HG02678 (cell line): ENCODE results near the gene NBPF3.

ENCODE experiments used
- ATAC-seq: cut with Tn5 transposase; IDR thresholded peaks from one replicate; pipeline ENCODE4 v1.9.1; 2021; ENCODE audit warnings: mild to moderate bottlenecking, moderate library complexity; ENCODE audit not compliant: unreplicated experiment

The NBPF3 gene

DNA sequence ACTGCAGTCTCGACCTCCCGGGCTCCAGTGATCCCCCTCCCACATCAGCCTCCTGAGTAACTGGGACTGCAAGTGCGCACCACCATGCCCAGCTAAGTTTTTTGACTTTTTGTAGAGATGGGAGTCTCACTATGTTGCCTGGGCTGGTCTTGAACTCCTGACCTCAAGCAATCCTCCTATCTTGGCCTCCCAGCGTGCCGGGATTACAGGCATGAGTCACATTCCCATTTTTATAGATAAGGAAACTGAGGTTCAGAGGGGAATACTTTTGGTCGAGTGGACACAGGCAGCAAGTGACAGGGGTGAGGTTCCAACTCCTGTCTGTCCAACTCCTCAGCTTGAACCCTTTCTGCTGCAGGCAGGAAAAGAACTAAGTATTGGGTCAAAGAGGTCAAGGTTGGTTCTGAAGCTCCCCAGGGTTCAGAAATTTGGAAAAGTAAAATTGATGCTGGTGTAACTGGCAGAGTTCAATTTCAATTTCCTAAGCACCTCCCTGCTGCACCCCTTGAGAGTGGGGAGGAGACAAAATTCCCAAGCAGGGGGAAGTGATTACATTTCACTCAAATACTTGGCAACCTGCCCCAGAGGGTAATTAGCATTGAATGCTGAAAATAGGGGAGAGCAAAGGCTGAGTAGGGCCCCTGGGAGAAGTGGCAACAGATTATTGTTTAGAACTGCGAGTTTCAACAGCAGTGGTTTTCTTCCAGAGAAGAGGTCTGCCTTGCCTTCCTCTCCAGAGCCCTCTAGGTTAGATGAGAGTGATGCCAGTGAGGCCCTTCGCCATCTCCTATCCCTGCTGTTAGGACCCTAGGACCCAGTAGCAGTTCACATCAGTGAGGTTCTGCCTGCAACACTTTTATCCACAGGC, 51.8 kb downstream of the NBPF3 start:
- no peak for ATAC-seq

DNA sequence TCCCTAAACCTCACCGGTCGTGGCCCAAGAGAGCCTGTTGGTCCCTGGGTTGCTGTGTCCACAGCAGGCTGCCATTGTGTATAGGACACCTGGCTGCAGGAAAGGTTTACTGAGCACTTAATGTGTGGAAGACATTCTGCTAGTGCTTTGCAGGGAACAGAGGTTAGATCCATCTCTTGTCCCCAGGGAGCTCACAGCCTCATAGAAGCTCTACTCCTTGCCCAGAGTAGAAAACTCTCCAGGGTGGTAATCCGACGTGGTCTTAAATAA, 52.4 kb downstream of the NBPF3 start:
- ATAC-seq: no peak

DNA sequence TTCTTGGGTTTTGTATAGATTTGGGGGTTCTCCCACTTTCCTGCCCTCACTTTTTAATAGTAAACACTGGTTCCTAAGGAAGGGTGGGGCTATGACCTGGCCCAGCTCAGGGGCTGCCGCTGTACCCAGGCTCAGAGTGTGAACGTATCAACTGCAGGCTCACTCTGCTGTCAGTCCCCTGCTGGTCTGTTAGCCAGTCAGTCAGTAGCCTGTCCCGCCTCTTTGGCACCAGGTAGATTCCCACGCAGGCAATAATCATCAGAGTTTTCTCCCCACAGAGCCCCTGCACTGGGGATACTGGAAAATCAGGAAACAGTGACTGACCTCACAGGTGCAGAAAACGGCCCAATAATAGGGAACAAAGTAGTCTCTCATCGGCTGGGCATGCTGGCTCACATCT, 54.3 kb downstream of the NBPF3 start:
- ATAC-seq: no peak

DNA sequence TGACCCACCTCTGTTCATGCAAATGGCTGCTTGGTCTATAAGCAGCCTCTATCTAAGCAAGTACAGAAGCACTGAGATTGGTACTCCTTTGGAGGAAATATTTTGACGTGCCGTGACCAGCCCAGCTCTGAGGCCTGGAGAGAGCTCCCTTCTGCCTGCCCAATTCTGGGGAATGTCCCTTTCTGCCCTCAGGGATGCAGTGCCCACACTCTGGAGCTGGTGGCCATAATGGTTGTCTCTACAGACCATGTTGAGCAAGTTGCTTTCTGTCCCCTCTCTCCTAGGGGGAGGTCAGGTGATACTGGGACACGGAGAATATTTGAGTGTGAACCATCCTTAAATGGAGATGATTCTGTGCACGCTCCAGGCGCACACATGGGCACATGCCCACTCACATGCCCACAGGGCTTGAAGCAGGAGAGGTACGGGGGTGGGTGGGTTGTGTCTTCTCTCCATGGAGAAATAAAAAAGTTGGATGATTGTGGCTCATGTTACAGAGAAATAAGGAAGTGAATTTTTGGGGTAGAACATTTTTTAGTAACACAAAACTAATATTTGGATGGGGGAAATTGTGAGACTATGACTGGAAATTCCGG, 55.4 kb downstream of the NBPF3 start:
- no peak for ATAC-seq

DNA sequence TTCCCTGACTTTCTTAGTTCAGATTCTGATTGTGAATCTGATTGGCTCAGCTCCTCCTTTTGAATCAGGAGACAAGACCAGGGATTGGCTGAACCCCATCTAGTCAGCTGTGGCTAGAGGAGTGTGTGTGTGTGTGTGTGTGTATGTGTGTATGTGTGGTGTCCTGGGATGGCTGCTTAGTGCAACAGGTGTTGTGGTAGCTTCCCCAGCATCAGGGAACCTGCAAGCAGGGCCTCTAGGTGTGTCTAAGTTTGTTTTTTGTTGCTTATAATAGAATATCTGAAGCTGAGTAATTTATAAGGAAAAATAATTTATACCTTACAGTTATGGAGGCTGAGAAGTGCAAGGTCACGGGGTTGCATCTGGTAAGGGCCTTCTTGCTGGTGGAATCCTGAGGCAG, 56.1 kb downstream of the NBPF3 start:
- no peak for ATAC-seq

DNA sequence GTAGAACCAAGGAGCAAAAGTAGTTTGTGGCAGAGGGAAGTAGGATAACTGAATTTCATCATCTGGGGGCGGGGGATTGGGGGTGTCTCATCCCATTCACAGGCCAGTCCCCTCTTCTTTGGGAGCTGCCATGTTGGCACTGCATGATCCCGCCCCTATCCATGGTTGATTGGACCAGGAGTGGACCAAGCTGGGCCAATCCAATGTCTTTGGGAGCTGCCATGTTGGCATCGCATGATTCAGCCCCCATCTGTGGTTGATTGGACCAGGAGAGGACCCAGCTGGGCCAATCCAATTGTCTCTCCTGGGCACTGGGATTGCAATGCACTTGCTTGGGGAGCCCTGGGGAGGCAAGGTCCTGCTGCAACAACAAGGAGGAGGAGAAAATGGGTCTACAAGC, 56.9 kb downstream of the NBPF3 start:
- no peak for ATAC-seq

DNA sequence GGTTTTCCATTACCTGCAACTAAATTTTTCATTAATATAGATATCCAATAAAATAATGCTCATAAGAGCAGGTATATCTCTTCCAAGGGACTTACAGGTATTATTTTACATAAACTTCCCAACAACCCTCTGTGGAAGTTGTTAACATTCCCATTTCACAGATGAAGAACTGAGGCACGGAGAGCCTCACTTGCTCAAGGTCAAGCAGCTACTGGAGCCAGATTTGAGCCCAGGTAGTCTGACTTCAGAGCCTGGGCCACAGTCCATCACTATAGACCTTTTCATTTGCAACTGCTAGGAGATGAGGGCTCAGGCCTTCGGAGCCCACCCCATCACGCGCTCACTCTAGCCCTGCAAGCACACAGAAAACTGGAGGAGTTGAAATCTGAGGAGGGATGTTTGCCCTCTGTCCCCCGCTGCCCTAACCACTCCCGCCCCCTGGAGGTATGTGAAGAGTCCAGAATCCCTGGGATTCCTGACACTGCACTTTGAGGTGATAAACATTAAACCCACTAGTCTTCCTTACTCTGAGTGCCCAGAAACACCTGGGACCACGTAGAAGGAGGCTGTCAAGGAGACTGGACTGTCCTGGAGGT, 57.6 kb downstream of the NBPF3 start:
- ATAC-seq: no peak

DNA sequence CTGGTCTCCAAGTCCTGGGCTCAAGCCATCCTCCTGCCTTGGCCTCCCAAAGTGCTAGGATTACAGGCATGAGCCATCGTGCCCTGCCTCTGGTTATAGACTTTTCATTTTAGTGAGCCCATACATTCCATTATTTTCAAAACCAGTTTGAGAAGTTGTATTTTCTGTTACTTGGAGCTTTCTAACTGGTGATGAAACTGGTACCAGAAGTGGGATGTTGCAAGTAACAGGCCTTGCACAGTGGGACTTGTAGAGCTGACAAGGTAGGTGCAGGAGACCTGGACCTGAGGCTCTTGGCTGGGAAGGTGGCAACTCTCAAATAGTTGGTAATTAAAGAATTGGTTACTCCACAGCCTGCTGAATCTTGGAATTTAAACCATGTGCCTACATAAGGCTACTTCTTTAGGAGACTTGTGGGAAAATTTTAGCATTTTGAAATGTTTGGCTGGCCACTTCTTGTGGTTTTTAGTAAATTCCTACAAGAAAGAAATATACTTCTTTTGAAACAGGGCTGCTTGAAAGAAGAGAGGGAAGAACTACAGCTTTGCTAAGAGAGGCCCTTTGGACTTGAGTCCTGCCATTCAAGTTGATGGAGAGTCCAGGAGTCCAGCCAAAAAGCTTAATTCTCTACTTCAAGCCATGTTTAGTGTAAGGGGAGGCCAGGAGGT, 59.5 kb downstream of the NBPF3 start:
- ATAC-seq: no peak

DNA sequence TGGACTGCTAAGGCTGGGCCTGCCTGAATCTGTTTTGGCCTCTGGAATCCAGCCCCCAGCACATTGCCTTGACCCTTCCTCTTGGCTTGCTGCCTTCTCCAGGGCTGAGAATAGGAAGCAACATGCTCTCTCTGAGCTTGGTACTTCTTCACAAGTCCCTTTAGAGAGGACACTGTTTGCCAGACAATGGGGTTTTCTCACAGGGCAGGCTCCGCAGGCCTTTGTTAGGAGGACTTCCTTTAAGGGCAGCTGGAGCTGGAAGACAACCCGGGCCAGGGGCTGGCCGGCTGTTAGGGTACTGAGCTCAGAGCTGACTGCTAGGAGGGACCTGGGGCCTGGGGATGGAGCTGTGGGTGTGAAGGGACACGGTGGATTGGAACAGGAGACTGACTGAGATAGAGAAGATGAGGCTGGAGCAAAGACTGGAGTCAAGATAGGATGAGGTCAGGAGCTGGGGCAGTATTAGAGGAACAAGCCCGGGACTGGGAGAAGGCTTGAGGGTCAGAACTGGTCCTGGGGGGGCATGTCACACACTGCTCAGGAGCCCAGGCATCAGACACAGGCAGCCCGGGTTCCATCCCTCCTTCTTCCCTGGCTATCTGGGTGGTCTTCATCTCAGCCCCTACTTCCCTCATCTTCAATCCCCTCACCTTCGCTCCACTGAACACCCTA, 63.9 kb downstream of the NBPF3 start:
- ATAC-seq: no peak

DNA sequence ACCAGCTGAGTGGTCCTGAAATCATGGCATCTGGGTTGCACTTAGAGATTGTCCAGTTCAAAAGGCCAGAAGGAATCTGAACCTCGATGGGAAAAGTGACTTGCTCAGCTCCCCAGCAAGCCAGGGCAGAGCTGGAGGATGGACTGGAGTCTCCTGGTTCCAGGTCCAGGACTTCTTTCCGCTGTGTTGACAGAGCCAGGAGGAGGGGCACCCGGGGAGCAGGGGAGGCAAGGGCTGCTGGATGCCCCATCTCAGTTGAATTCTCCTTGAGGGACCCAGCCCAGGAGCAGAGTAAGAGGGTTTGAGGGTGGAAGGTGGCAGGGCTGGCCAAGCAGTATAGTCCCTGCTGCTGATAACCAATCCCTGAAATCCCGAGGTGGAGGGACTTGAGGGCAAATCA, 66.9 kb downstream of the NBPF3 start:
- no peak for ATAC-seq

DNA sequence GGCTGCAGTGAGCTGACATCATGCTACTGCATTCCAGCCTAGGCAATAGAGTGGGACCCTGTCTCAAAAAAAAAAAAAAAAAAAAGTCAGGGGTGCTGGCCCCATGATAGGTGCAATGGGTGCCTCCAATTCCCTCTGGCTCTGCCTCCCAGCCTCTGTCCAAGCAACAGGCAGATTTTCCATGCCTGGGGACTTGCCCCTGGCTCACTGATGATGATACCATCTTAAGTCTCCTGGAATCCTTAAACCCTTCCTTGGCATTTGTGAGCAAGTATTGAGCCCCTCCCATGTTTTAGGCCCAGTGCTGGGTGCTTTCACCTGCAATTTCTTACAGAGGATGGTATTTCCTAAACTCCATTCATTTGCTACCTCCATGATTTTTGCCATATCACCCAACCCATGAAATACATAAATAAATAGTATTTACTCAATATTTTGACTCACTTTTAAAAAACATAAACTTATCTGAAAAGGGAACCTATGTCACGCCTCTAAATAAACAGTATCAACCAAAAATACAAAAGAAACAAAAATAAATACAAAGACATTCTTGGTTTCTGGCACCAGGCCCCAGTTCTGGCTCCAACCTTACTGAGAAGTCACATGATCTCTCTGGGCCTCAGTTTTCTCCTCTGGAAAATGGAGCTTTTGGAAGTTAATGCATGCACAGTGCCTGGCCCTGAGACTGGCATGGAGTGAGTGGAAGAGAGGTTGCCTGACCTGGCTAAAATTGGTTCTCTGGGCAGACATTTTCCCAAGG, 67.8 kb downstream of the NBPF3 start:
- no peak for ATAC-seq

DNA sequence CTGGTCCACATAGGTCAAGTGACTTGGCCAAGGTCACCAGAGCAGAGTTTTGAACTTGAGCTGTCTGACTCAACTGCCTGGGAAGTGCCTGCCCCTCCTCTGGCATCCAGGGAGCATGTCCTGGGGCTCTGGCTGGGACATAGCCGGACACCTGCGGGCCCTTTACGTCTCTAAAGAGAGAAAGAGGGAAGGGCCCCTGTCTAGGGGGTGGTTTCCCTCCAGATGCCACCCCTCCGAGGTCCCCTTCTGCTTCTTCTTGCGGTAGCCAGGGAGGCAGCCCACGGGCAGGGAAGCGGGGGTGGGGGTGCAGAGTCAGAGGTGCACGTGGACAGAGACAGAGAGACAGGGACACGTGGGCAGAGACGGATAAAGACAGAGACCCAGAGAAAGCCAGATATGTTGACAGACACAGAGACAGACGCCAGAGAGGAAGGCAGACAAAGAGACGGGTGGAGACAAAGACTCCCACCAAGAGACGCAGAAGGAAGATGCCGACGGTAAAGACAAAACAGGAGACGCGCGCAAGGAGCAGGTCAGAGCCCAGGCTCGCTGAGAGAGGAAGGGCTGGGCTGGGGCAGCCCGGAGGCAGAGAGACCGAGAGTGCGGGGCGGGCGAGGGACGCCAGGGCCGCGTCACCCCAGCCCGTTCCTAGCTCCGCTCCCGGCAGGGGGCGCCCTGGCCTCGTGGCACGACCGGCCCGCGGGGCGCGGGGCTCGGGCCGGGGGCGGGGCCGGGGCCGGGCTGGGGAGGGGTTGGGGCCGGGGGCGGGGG, 68.8 kb downstream of the NBPF3 start:
- no peak for ATAC-seq

DNA sequence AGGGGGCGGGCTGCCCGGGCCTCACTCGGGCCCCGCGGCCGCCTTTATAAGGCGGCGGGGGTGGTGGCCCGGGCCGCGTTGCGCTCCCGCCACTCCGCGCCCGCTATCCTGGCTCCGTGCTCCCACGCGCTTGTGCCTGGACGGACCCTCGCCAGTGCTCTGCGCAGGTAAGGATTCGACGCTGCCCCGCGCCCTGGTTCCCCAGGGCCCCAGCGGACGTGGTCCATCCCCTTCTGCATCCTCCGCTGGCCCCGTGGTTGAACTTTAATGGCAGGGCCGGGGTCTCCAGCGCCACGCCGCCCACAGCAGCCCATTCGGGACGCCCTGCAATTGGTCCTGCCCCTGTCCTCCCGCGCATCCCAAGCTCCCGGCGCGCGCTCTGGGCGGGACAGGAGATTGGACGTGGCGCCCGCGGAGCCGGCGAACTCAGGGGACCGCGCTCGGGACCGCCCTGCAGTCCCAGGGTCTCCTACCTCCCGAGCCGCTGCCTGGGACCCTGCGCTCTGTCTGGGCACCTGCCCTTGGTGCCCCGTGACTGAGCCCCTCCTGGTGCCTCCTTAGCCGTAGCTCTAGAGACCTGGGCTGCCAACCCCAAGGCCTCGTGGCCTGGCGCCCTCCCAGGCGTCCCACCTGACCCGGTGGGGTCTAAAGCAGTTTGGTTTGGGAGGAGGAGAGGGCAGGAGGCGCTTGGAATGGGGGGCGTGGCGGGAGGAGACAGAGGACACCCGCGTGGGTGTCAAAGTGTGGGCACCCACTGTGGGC, 69.6 kb downstream of the NBPF3 start, which contains the start of gene ALPL:
ALPL (plus strand) TSS at position 73 of the 762 bp plus-strand sequence. CDS start 44,659 bp downstream, outside the sequence.
- ATAC-seq: no peak

DNA sequence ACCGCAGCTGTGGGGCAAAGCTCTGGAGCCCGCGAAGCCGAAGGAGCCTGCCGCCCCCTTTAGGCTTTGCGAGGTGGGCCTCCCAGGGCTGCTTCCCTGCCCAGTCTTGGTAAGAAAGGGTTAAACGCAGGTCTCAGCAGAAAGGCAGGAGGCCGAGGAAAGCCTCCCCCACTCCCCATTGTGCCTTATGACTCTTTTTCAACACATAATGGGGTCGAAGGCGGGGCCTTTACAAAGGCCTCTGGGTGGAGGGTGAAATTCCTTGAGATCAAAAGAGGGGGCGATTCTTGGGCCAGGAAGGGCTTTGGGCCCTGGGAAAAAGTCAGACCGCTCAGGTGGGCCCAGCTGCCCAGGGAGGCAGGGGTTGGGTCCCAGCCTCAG, 70.2 kb downstream of the NBPF3 start:
- ATAC-seq: no peak

DNA sequence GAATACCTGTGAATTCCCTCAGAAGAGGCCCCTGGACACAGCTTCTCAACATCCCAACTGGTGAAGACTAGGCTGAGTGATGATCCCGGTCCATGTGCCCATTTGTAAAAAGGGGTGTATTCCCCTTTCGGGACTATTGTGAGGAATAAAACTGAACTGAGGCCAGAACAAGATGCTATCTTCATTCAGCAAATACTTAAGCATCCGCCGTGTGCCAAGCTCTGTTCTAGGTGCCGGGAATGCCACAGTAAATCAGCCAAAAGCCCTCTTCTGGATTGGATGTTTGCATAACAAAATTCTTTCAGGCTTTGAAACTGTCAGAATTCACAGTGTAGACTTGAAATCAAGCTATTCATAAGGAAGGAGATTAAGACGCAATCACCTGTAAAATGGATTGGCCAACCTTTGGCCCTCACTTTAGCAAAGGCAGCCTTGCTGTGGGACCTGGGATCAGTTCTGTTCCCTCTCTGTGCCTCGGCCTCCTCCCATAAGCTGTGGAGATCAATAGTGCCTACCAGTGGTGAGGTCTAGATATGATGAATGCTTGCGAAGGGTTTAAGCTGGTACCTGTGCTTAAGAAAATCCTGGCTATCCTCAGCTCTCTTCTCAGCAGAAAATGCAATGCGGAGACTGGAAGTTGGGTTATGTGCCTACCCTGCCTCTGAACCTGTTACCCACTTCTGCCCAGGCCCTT, 71.1 kb downstream of the NBPF3 start:
- no peak for ATAC-seq

DNA sequence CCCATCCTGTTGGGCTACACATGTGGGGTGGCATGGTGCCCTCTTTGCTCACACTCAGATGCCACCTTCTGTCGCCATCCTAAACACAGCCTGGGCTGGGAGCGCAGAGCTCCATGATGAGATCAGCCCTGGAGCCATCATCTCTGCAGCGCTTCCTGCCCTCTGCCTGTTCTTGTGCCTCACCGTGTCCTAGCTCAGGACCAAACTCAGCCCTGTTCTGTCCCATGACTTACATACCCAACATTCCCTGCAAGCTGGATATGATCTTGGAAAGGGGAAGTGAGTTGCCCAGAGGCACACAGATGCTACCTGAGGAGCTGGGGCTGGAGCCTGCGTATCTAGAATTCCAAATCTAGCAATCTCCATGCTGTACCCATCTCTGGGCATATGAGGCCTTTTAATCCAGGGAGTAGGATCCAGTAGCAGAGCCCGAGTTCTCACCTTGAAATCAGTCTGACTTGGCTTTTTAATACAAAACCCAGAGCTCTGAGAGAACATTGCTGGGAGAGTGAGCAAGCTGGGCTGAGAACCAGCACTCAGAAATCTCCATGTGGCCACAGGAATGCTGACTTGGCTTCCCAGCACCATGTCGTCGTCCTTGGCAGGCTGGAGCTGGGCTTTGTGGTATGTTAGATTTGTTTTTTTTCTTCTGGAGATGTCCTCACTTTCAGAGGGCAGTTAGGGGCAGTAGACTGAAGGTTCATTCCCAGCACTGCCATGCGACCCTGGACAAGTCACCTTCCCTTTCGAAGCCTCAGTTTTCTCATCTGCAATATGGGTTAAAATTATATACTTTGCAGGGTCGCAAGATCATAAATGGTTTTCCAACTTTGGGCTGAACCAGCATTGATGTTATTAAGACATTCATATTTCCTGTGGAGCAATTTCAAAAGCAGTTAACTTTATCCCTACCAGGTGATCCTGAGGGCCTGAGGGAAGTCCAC, 71.9 kb downstream of the NBPF3 start:
- no peak for ATAC-seq

DNA sequence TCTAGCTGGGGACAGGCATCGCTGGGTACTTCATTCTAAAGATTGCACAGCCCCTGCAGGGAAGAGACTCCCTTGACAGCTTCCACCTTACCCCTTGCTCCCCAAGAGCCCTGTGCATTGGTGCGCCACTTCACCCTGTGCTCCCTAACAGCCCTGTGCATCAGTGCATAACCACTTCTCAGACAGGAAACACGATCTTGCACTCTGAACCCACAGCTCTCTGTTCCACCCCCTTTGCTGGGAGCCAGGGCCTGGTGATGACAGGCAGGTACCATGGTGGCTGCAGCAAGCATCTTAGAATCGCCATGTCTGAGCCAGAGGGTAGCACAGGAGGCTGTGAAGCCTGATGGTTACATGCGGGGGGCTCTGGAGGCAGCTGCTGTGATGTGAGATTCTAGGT, 74.3 kb downstream of the NBPF3 start:
- no peak for ATAC-seq
